HK-2 (cell line): ENCODE measurements around the gene ZNF777.

Experiments used
- DNase-seq: peaks from one replicate; pipeline ENCODE4 v3.0.0-alpha.2; 2018; ENCODE audit not compliant: unreplicated experiment

Gene ZNF777

DNA sequence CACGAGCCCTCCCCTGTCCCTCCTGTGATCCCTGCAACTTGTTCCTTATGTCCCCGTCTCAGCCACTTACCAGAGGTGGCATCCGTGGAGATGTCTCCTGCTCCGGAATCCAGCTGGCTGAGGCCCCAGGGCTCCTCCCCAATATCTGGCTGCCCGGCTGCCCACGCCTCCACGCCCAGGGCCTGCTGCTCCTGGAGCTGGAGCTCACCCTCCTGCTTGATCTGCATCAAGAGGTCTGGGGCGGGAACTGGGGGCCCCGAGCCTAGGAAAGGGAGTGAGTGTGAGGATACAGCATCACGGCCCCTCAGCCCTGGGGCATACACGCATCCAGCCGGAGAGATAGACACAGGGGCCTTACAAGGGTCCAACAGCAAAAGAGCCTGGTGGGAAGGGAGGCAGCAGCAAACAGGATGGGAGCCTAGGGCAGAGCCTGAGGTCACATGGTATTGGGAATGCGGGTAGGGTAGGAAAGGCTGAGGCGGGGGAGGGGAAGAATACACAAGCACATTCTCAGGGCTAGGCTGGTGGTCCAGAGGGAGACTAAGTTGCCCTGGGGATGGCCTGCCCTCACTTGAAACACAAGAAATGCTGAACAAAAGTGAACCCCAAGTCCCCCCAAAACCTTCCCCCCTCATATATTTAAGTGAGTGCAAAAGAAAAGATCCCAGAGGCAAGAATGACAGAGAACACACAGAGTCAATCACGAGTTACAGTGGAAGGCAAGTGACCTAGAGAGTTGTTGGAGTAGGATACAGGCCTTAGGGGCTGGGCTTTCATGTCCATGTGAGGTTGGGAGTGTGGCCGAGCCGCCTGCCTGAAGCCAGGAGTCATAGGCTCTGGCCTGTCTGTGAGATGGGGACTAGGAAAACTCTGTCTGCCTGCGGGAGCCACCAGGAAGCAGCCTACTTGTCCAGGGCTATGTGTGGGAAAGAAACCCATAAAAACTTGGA is 16.9 kb upstream of the ZNF777 start:
- no peak for DNase-seq

DNA sequence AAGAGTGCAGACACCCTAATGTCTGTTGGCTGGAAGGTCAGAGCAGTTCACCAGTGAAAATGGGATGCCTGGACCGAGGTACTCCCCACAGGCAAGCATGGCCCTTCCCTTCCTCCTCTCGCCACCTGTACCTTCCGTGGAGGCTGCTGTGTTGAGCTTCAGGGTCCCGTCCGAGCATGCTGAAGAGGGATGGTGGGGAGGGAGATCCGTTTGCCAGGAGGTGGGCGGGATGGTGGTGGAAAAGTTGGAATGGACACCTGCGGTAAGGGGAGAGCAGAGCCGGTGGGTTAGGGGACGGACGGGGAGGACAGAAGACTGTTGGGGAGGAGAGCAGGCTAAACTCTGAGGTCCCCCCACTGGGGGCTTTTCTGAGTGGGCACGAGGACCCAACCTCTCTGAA is 15.9 kb upstream of the ZNF777 start:
- DNase-seq = no peak

DNA sequence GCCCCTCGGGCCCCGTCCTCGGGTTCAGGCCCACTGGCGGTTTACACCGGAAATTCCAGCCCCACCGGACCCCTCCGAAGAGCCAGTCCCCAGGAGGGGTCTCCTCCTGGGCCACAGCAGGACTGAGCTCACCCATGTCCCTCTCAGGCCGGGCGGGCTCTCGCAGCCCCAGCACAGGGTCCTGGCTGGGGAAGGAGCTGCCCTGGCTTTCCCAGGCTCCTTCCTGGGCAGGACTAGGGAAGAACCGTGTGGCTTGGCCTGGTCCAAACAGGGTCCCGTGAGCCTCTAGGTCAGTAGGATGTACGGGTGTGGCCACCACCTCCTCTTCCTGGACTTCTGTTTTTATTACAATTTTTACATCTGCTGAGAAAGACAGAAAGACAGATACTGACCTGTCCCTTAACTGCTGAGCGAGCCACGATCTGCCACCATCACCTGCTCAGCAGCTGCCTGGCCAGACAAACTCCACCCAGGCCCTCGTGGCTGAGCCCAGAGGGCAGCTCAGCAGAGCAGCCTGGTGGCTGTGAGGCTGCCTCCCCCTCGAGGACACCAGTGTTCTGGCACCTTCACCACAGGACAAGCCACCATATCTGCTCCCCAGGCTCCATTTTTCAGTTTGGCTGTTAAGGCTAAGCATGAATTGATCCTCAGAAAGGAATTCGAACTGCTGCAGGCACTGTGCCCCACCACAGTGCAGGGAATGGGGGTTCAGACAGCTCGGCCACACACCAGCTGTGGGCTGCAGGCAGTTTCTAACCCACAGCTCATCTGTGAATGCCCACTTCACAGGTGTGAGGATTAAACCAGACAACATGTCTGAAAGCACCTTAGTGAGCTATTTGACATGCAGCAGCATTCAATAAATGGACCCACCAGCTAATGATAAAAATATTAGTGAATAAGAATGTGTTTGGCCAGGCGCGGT is 14.5 kb upstream of the ZNF777 start:
- no peak for DNase-seq

DNA sequence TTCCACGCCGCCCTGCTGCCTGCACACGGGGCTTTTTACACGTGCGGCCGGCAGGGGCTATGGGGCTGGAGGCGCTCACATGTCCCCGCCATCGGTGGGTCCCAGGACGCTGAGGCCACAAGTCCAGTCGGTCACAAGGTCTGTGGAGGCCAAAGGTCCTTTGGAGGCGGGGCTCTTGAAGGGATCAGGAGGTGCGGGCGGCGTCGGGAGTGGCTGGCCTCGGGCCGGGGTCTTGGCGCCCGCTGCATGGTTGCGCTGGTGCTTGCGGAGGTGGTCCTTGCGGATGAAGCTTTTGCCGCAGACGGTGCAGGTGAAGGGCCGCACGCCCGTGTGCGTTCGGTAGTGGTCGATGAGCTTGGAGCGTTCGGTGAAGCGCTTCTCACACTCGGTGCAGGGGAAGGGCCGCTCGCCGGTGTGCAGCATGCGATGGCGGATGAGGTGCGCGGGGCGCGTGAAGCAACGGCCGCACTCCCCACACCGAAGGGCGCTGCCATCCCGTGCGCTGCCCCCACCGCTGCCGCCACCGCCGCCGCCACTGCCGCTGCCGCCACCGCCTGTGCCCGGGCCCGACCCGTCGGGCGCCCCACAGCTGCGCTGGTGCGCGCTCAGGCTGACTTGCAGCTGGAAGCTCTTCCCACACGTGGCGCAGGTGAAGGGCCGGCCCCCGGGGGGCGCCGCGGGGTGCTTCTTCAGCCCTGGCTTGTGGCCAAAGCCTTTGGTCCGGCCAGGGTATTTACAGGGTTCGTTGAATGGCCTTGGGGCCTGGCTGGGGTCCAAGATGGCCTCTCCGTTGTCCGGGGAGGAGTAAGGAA is 13.7 kb upstream of the ZNF777 start:
- DNase-seq = no peak

DNA sequence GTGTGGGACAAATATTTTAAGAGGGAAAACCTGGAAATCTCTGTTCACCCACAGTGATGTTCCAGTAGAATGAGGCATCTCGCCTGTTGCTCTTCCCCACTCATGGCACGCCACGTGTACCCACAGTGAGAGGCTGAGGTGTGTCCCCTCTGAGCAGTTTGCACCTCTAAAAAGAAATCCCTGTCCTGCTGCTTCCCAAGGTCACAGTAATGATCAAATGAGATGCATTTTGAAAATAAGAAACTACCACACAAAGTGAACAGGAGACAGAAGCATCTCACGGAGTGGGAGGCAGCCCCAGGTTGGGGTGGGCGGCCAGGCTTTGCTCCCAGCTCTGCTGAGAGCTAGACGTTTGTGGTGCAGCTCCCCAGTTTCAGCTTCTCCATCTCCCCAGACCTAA is 12.4 kb upstream of the ZNF777 start:
- no peak for DNase-seq

DNA sequence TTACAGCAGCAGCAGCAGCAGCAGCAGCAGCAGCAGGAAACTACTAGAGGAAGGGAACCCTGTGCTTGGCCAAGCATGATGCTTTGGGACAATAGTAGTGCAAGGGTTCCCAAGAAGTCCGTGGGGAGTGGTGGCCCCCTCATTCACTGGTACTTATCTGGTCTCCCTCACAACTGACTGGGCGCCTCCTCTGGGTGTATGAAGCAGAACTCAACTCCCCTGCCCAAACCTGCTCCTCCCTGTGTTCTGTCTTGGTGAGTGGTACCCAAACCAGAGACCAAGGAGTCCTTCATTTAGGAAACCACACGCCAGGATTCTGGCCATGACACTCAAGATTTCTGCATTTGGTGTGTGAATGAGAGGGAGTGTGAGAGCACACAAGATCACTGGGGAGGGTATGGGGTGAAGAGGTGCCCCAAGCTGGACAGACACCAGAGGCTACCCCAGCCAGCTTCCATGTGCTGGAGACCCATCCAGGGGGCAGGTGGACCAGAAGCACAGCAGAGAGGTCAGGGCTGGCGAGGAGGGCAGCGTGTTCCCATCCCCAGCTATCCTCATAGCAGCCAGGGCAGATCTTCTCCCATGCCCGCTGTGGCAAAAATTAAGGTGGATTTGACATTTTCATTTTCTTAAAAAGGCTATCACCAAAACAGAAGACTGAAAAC is 10.6 kb upstream of the ZNF777 start:
- DNase-seq = no peak

DNA sequence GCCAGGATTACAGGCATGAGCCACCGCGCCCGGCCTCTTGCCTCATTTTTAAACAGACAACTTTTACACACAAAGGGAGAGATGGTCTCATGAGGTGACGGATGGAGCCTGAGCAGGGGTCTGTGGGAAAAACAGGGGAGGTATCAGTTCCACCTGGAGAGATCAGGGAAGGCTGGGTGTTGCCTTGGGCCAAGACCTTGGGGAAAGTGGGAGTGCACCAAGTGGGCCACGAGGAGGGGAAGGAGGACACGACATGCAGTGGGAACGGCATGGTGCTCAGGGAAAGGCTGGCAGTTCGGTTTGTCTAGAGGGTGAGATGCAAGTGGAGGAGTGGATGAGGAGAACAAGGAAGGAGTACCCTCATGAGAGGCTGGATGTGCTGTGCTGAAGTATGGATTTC is 8.9 kb upstream of the ZNF777 start:
- no peak for DNase-seq

DNA sequence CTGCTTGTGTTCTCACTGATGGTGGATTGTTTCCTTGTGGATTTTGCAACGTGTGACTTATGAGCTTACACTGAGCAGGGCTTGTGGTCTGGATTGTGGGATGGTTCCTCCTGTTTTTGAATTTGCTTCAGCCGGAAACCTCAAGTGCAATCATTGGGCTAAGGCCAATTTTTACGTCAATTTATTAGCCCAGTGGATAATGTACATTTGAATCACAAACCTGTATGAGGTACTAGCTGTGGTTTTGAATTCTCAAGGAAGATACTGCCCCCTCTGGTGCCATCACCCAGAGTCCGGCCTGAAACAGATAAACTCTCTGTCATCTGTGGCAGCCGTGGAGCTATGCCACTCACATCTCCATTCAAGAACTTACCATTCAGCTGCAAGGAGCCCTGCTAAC is 7.3 kb upstream of the ZNF777 start:
- DNase-seq = no peak

DNA sequence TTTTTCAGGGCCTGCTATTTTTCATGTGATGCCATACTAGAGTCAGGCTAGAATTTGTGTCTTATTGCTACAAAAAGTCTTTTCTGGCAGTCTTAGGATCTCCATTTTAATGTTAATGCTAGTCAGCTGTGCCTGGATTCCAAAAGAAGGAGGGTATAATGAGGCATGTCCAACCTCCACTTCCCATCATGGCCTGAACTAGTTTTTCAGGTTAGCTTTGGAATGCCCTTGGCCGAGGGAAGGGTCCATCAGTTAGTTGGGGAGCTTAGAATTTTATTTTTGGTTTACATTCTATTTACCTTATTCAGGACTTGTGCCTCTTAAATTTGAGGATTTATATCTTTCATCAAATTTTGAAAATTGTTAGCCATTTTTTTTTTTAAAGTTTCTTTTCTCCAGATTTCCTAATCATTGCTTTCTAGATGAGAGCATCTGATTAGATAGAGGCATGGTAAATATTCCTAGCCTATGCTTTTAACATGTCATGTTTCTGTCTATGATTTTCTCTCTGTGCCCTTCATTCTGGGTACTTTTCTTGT is 6.5 kb upstream of the ZNF777 start:
- DNase-seq = no peak

DNA sequence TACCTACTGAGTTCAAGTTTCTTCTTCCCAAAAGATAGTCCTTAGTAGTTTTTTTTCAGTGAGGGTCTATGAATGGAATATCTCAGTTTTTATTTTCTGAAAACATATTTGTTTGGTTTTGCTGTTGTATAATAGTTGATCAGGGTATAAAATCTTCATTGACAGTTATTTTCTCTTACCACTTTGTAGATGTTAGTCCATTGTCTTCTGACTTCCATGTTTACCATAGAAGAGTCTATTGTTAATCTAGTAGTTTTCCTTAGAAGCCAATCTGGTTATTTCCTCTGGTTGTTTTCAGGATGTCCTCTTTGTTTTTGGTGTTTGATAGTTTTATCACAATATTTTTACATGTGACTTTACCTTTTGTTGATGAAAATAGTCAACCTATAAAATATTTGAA is 5.5 kb upstream of the ZNF777 start:
- no peak for DNase-seq

DNA sequence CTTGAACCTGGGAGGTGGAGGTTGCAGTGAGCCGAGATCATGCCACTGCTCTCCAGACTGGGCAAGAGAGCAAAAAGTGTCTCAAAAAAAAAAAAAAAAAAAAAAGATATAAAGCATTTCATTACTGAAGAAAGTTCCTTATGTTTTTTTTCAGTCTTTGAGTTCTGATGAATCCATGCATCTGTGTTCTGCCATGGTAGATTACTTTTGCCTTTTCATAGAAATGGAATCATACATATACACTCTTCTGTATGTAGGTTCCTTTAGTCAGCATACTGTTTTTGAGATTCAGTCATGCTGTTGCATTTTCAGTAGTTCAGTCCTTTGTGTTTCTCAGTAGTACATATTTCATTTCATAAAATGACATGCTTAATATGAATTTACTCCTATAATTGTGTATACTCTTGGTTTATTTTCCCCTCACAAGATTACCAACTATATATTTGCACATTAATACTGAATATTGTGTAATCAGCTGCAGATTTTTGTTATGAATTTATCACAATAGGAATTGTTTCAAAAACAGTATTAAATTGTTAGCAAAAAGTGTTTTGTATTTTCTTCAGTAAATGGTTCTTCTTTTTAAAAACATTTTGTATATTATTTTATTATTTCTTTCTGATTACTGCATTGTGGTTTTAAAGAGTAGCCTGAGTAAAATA is 2.8 kb upstream of the ZNF777 start:
- DNase-seq = no peak

DNA sequence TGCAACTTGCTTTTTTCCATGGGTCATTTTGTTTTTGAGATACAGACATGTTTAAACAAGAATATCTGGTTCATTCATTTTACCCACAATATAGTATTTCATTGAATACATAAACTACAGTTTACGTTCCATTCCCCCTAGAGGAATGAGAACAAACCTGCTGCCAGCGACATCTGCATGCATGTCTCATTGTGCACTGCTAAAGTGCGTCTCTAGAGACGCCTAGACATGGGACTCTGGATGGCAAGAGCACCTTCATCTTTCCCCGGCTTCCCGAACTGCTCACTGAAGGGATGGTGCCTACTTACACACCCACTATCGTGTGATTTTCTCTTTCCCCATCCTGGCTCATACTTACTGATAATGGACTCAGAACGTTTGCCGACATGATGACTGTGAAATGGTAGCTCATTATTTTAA is 1.2 kb upstream of the ZNF777 start:
- DNase-seq = no peak

DNA sequence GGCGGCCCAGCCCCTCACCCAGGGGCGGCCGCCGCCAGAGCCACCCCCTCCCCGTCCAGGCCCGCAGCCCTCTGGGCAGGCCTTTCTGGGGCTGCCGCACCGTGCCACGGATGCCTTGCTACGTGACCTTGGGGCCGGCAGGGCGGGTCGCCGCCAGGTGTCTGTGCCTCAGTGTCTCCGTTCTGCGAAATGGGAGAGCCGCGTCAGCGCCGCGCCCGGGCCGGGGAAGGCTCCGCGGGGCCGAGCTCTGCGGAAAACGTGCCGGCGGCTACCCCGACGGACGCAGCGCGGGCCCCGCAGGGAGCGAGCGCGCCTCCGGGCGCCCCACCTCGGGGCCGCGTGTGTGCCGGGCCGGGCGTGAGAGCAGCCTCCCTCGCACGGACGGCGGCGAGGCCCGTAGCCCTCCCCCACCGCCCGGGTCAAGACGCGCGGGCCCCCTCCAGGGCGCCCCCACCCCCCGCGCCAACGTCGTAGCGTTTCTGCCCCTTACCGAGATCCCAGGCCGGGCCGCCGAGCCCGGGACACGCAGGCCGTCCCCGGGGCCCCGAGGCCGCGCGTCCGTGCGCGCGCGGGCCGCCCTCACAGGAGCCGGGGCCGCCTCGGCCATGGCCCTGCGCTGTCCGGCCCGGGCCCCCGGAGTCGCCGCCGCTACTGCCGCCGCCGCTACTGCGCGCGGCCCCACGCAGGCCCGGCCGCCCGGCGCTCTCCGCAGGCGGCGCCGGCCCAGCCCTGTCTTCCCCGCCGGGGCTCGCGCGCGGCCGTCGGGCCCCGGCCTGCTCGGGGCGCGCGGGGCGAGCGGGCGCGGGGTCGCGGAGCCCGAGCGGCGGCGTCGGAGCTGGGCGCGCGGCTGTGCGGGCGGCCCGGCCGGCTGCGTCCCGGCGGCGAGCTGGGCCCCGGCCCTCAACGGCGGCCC is 1.1 kb downstream of the ZNF777 start:
- peak; percentile 39 for DNase-seq

DNA sequence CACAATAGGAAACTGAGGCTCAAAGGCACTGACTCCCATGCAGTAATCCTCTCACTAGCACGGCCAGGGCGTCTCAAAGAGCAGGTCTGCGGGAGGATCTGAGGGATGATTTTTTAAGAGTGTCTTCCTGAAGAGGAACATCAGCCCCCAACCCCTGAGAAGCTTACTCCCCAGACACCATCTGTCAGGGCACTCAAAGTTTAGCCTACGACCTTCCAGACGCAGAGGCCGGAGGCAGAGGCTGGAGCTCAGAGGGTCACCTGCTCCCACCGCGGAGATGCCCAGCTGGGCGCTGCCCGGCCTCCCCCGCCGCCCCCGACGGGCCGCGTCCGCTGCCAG is 1.7 kb downstream of the ZNF777 start:
- DNase-seq = no peak

DNA sequence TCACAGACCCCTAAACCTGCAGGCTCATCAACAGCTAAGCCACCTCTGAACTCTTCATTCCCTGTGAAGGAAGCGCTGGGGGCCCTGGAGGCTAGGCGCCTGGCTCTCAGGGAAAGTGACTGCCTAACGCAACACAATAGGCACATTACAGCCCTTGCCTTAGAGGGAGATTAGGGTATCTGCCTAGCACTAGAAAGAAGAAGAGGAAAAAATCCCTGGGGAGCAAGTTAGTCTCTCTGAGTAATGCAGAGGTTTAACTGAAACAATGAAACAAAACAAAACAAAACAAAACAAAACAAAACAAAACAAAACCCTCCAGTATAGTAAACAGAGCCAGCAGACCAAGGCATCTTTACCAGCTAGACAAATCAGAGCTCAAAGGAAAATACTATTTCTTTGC is 2.6 kb downstream of the ZNF777 start:
- DNase-seq = no peak

DNA sequence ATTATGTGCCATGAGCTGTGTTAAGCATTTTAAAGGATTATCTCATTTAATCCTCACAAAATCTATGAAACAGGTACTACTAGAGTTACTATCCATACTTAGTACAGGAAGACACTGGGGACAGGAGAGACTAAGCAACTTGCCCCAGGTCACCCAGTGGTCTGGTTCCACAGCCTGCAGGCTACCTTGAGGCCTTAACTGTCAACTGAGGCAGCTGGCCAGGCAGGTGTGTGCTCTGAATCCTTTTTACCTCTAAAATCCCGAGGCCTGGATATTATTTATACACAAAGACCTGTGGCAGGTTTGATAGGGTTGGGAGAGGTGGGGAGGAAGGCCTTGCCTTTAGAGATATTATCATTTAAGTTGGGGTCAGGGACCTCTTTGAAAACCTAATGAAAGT is 3.1 kb downstream of the ZNF777 start:
- DNase-seq = no peak

DNA sequence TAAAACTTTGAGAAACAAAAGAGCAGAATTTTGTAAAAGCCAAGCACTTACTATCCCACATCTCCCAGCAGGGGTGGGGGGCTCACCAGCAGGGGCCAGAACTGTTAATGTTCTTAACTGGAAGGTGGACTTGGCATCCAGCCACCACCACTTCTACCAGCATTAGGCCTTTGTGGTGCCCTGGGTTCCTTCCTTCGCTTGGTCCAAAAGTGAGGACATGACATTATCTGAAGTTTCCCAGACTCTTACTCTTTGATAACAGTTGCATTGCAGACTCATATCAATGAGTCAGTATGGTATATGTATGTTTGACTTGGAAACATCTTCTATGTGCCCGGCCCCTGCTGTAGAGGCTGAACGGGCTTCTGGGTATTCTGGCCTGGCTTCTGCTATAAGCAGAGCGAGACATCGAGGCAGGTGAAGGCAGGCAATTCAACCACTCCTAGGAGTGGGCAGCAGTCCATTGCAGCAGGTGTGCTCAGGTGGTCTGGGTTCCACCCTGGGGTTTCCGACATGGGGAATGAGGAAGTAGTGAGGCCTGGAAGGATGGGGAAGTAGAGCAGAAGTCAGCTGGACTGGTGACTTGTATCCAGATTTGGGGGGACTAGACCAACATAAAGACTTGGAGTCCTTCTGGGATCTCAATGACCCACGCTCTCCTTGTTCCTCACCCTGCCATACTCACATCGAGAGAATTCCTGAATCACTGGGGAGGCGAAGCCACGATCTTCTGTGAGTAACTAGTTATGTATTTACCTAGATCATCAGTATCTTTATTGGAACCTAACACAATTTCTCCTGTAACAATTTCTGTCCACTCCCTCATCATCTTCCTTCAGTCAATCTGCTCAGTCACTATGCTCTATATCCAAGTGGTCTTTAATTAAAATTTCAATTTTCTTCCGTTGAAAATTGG is 4.1 kb downstream of the ZNF777 start:
- DNase-seq = peak; percentile 23

DNA sequence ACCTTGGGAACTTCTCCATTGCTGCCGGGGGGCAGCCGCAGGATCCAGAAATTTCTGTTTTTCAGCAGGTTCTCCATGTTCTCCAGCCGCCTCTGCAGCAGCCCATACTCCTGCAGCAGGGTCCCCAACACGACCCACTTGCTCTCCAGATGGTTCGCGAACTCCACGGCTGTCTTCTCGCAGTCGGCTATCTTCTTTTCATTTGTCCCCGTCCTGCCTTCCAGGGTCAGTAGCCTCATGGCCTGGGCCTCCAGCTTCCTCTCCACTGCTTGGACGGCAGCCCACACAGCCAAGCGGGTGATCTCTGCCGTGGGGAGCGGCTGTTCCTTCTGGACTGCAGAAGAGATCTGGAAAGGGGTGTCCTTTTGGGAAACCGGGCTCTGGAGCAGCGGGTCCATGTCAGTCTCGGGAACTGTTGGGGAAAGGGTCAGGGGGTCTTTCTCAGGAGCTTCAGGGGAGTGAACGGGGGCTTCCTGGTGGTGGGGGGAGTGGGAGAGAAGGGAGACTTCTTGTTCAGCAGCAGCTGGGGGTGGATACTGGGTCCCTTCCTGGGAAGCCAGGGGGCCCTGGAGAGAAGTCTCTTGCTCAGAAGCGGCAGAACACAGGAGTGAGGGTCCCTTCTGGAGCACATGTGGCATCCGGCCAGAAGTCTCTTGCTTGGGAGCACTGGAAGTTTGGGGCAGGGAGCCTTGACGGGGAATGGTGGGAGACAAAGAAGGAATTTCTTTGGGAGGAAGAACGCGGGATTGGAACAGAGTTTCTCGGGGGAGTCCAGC is 5.5 kb downstream of the ZNF777 start:
- no peak for DNase-seq
